HG02870 (cell line): ENCODE results near the gene CCDC187.

Source experiments
- ATAC-seq: cut with Tn5 transposase; IDR thresholded peaks from one replicate; pipeline ENCODE4 v1.9.1; 2021; ENCODE audit warnings: mild to moderate bottlenecking, moderate library complexity; ENCODE audit not compliant: unreplicated experiment

Gene CCDC187

GRCh38 chr9:136339958-136340310 is 36.0 kb upstream of the CCDC187 start:
- no peak for ATAC-seq

- no peak for ATAC-seq
Observed at GRCh38 chr9:136339173-136339957, 35.5 kb upstream of the CCDC187 start.

GRCh38 chr9:136338511-136338910 is 34.6 kb upstream of the CCDC187 start:
- no peak for ATAC-seq

GRCh38 chr9:136337416-136338395 is 33.8 kb upstream of the CCDC187 start:
- ATAC-seq, result no peak

- ATAC-seq, result no peak
Observed at GRCh38 chr9:136336881-136337280, 33.0 kb upstream of the CCDC187 start.

- no peak for ATAC-seq
Observed at GRCh38 chr9:136336156-136336870, 32.4 kb upstream of the CCDC187 start.

GRCh38 chr9:136335296-136336155 is 31.6 kb upstream of the CCDC187 start:
- no peak for ATAC-seq

GRCh38 chr9:136334541-136334940 is 30.6 kb upstream of the CCDC187 start:
- ATAC-seq, result no peak

GRCh38 chr9:136333486-136333885 is 29.6 kb upstream of the CCDC187 start:
- ATAC-seq, result no peak

- ATAC-seq, result no peak
Observed at GRCh38 chr9:136333045-136333444, 29.2 kb upstream of the CCDC187 start.

- no peak for ATAC-seq
Observed at GRCh38 chr9:136332482-136332983, 28.6 kb upstream of the CCDC187 start.

GRCh38 chr9:136331556-136332481 is 27.9 kb upstream of the CCDC187 start:
- ATAC-seq, result no peak

- ATAC-seq, result no peak
Observed at GRCh38 chr9:136331030-136331429, 27.1 kb upstream of the CCDC187 start.

GRCh38 chr9:136330406-136330990 is 26.6 kb upstream of the CCDC187 start:
- no peak for ATAC-seq

GRCh38 chr9:136329636-136330405 is 25.9 kb upstream of the CCDC187 start:
- no peak for ATAC-seq

GRCh38 chr9:136329211-136329627 is 25.3 kb upstream of the CCDC187 start:
- no peak for ATAC-seq

- no peak for ATAC-seq
Observed at GRCh38 chr9:136328622-136329041, 24.7 kb upstream of the CCDC187 start.
